H9 (cell line): Measurements from ENCODE around the gene AKAP9. TPM values are rescaled to one million over a fixed set of nuclear protein-coding genes. Genes with fewer than 3 reads are reported as not detected.

Experiments used
- DNase-seq: peaks from one replicate; pipeline ENCODE4 v3.0.0-alpha.2; 2017
- H2AFZ ChIP-seq: one replicate; pipeline ENCODE4 v1.6.1; 2013; ENCODE audit warnings: mild to moderate bottlenecking, low read length, control low read depth, moderate library complexity
- H2AK5ac ChIP-seq: 2 replicates; pipeline ENCODE4 v1.6.1; 2013; ENCODE audit warnings: low read length, control low read depth, mixed read lengths; ENCODE audit not compliant: insufficient read length
- H2BK120ac ChIP-seq: one replicate; pipeline ENCODE4 v1.6.1; 2013; ENCODE audit warnings: low read depth, mild to moderate bottlenecking, low read length, control low read depth, inconsistent platforms; ENCODE audit not compliant: poor library complexity, severe bottlenecking
- H2BK12ac ChIP-seq: 2 replicates; pipeline ENCODE4 v1.6.1; 2013; ENCODE audit warnings: low read length, control low read depth, mixed read lengths, low read depth; ENCODE audit not compliant: insufficient read length
- H2BK15ac ChIP-seq: 2 replicates; pipeline ENCODE4 v1.6.1; 2013; ENCODE audit warnings: low read depth, low read length, control low read depth
- H2BK20ac ChIP-seq: one replicate; pipeline ENCODE4 v1.6.1; 2013; ENCODE audit warnings: low read depth, mild to moderate bottlenecking, low read length, control low read depth, inconsistent platforms; ENCODE audit not compliant: poor library complexity, severe bottlenecking
- H2BK5ac ChIP-seq: 2 replicates; pipeline ENCODE4 v1.6.1; 2013; ENCODE audit warnings: low read length, control low read depth, mixed read lengths; ENCODE audit not compliant: insufficient read length
- H3K14ac ChIP-seq: 2 replicates; pipeline ENCODE4 v1.6.1; 2013; ENCODE audit warnings: low read length, control low read depth; ENCODE audit not compliant: insufficient read depth
- H3K18ac ChIP-seq: 2 replicates; pipeline ENCODE4 v1.6.1; 2013; ENCODE audit warnings: low read depth, mild to moderate bottlenecking, mixed read lengths, low read length, control low read depth; ENCODE audit not compliant: insufficient read length
- H3K23ac ChIP-seq: 2 replicates; pipeline ENCODE4 v1.6.1; 2013; ENCODE audit warnings: low read length, control low read depth, mixed read lengths, low read depth; ENCODE audit not compliant: insufficient read length
- H3K23me2 ChIP-seq: 2 replicates; pipeline ENCODE4 v1.6.1; 2013; ENCODE audit warnings: low read depth, mild to moderate bottlenecking, mixed read lengths, low read length, control low read depth; ENCODE audit not compliant: insufficient read length, poor library complexity, severe bottlenecking
- H3K27ac ChIP-seq: 2 replicates; pipeline ENCODE4 v1.5.1; 2013; ENCODE audit warnings: low read length, control low read depth, mixed read lengths, low read depth; ENCODE audit not compliant: insufficient read length
- H3K27me3 ChIP-seq: 2 replicates; pipeline ENCODE4 v1.6.1; 2013; ENCODE audit warnings: low read length, control low read depth, inconsistent platforms; ENCODE audit not compliant: insufficient read depth
- H3K4ac ChIP-seq: 2 replicates; pipeline ENCODE4 v1.6.1; 2013; ENCODE audit warnings: low read depth, mild to moderate bottlenecking, control low read depth, inconsistent platforms, low read length, moderate library complexity
- H3K4me1 ChIP-seq: 2 replicates; pipeline ENCODE4 v1.6.1; 2013; ENCODE audit warnings: low read length, control low read depth, inconsistent platforms; ENCODE audit not compliant: insufficient read depth
- H3K4me2 ChIP-seq: 2 replicates; pipeline ENCODE4 v1.6.1; 2013; ENCODE audit warnings: low read length, control low read depth, mixed read lengths; ENCODE audit not compliant: insufficient read length, insufficient read depth
- H3K56ac ChIP-seq: 2 replicates; pipeline ENCODE4 v1.6.1; 2013; ENCODE audit warnings: low read depth, mild to moderate bottlenecking, mixed read lengths, low read length, control low read depth; ENCODE audit not compliant: insufficient read length
- H3K79me1 ChIP-seq: 2 replicates; pipeline ENCODE4 v1.6.1; 2013; ENCODE audit warnings: low read depth, mild to moderate bottlenecking, moderate library complexity, low read length, control low read depth, inconsistent platforms; ENCODE audit not compliant: insufficient read depth, poor library complexity, severe bottlenecking
- H3K79me2 ChIP-seq: 2 replicates; pipeline ENCODE4 v1.6.1; 2013; ENCODE audit warnings: low read length, control low read depth, inconsistent platforms; ENCODE audit not compliant: insufficient read depth
- H3K9ac ChIP-seq: 2 replicates; pipeline ENCODE4 v1.6.1; 2013; ENCODE audit warnings: low read length, control low read depth, mixed read lengths; ENCODE audit not compliant: insufficient read length; ENCODE audit errors: extremely low read depth
- H3K9me3 ChIP-seq: one replicate; pipeline ENCODE4 v1.6.1; 2013; ENCODE audit warnings: low read depth, low read length, inconsistent platforms; ENCODE audit not compliant: control insufficient read depth
- H3T11ph ChIP-seq: one replicate; pipeline ENCODE4 v1.6.1; 2013; ENCODE audit warnings: mild to moderate bottlenecking, low read length, control low read depth, inconsistent platforms
- H4K20me1 ChIP-seq: one replicate; pipeline ENCODE4 v1.6.1; 2013; ENCODE audit not compliant: control insufficient read depth, insufficient read length, insufficient read depth
- H4K5ac ChIP-seq: 2 replicates; pipeline ENCODE4 v1.6.1; 2013; ENCODE audit warnings: low read depth, mild to moderate bottlenecking, mixed read lengths, low read length, control low read depth; ENCODE audit not compliant: insufficient read length
- H4K8ac ChIP-seq: replicated peaks from 2 replicates; pipeline ENCODE4 v1.6.1; 2013; ENCODE audit warnings: low read length, control low read depth, mixed read lengths, low read depth; ENCODE audit not compliant: insufficient read length
- H4K91ac ChIP-seq: 2 replicates; pipeline ENCODE4 v1.6.1; 2013; ENCODE audit warnings: low read depth, mild to moderate bottlenecking, moderate library complexity, mixed read lengths, low read length, control low read depth; ENCODE audit not compliant: insufficient read length
- H3K27ac Mint-ChIP-seq, 3 experiments: 2 replicates in 2 of 3; 3 replicates in 1 of 3; pipeline ENCODE4 v1.8.0; 2020 to 2021; ENCODE audit warnings: mixed read lengths in 3 of 3, mild to moderate bottlenecking in 1 of 3, moderate library complexity in 1 of 3
- H3K27me3 Mint-ChIP-seq: 2 replicates; pipeline ENCODE4 v1.8.0; 2021; ENCODE audit warnings: low read depth, mild to moderate bottlenecking, moderate library complexity, mixed read lengths
- H3K36me3 Mint-ChIP-seq, 3 experiments: 2 replicates in 2 of 3; 3 replicates in 1 of 3; pipeline ENCODE4 v1.8.0; 2020 to 2021; ENCODE audit warnings: low read depth in 3 of 3, mixed read lengths in 3 of 3; ENCODE audit not compliant: insufficient read depth in 1 of 3
- H3K4me1 Mint-ChIP-seq, 2 experiments: 2 replicates each; pipeline ENCODE4 v1.8.0; 2020; ENCODE audit warnings: mixed read lengths in 2 of 2
- H3K4me3 Mint-ChIP-seq, 2 experiments: 2 replicates in 1 of 2; 3 replicates in 1 of 2; pipeline ENCODE4 v1.8.0; 2020 to 2021; ENCODE audit warnings: mild to moderate bottlenecking in 2 of 2, mixed read lengths in 2 of 2, moderate library complexity in 1 of 2
- H3K9me3 Mint-ChIP-seq, 2 experiments: 2 replicates in 1 of 2; 3 replicates in 1 of 2; pipeline ENCODE4 v1.8.0; 2020; ENCODE audit warnings: mild to moderate bottlenecking in 2 of 2, mixed read lengths in 2 of 2, moderate library complexity in 1 of 2
- WGBS: extraction: QIAGEN DNeasy Blood & Tissue Kit; methylation state at CpG from one replicate; pipeline ENCODE4 v1.1.7; 2013; ENCODE audit warnings: missing lambda C conversion rate, low lambda C conversion rate, mixed read lengths; ENCODE audit not compliant: insufficient read length; ENCODE audit errors: extremely low coverage; 5-methylcytosine and 5-hydroxymethylcytosine counted together
- total RNA-seq: library from RNA; stranded (reverse); gene quantifications from 2 replicates; pipeline ENCODE4 v1.2.1, GENCODE V29; 2021
- TF ChIP-seq, protein P1 (sequence below): fragments of 200-600 bp; sonication (generic); conservative IDR thresholded peaks from 3 replicates; pipeline ENCODE4 v1.8.0; 2021; ENCODE audit warnings: antibody characterized with exemption, mild to moderate bottlenecking

The AKAP9 gene
- total RNA-seq, 1 experiment from 2014 or later: 22.4 TPM

DNA sequence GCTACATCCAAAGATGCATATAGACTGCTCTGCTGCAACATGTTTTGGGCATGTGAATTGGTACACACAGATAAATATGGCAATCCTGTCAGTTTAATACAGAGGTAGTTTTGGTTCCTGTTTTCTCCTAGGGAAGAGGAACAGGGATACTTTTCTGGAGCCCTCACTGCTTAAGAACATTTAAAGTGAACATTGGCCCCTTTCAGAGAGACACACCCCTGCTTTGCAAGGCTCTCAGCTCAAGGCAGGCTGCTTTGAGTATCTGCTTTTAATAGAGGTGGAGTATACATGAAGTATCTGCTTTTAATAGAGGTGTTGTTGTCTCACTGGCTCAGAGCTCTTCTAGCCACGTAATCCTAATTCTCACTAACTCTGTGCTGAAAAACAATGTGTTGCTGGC lies 154.7 kb downstream of the AKAP9 start:
- TF ChIP-seq, protein P1, sequence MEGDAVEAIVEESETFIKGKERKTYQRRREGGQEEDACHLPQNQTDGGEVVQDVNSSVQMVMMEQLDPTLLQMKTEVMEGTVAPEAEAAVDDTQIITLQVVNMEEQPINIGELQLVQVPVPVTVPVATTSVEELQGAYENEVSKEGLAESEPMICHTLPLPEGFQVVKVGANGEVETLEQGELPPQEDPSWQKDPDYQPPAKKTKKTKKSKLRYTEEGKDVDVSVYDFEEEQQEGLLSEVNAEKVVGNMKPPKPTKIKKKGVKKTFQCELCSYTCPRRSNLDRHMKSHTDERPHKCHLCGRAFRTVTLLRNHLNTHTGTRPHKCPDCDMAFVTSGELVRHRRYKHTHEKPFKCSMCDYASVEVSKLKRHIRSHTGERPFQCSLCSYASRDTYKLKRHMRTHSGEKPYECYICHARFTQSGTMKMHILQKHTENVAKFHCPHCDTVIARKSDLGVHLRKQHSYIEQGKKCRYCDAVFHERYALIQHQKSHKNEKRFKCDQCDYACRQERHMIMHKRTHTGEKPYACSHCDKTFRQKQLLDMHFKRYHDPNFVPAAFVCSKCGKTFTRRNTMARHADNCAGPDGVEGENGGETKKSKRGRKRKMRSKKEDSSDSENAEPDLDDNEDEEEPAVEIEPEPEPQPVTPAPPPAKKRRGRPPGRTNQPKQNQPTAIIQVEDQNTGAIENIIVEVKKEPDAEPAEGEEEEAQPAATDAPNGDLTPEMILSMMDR: no peak
- no peaks in the 10 kb centered on the region for H3K27me3 ChIP-seq
- no peak overlapping the region for H4K5ac ChIP-seq
- no peaks in the 10 kb centered on the region for H3K79me1 ChIP-seq
- H2AFZ ChIP-seq: no peak overlapping the region
- H3K56ac ChIP-seq: no peak overlapping the region
- H3K23ac ChIP-seq: no peak overlapping the region
- H3K23me2 ChIP-seq: no peaks in the 10 kb centered on the region
- H2BK15ac ChIP-seq: no peak overlapping the region
- Mint-ChIP-seq H3K9me3 (no peaks in the 10 kb centered on the region), H3K4me1 (0 out of 4 replicates have a peak, but pooled peaks cover 0 to 3% of the 10 kb centered on the region in 2 experiments), H3K4me3 (no peak overlapping the region), H3K27me3 (no peaks in the 10 kb centered on the region), H3K36me3 (peaks cover 20 to 48% (median 42%) of the 10 kb centered on the region in 3 experiments; a peak in 5 of 7 replicates), H3K27ac (no peak overlapping the region; a peak in 1 of 7 replicates)
- no peak overlapping the region for H3T11ph ChIP-seq
- H3K18ac ChIP-seq: no peak overlapping the region
- H2BK12ac ChIP-seq: no peak overlapping the region
- no peaks in the 10 kb centered on the region for H3K9me3 ChIP-seq
- H2AK5ac ChIP-seq: no peak overlapping the region
- H4K91ac ChIP-seq: no peak overlapping the region
- H3K4me2 ChIP-seq: no peak overlapping the region
- H2BK5ac ChIP-seq: no peak overlapping the region
- H3K4me1 ChIP-seq: no peaks in the 10 kb centered on the region
- WGBS: no CpG with 5 or more reads among the region's 1 CpG
- H4K8ac ChIP-seq: no peak overlapping the region
- H3K4ac ChIP-seq: no peak overlapping the region
- H3K9ac ChIP-seq: no peak overlapping the region
- no peaks in the 10 kb centered on the region for H4K20me1 ChIP-seq
- no peak overlapping the region for H2BK120ac ChIP-seq
- H3K14ac ChIP-seq: no peak overlapping the region
- H3K27ac ChIP-seq: no peak overlapping the region
- no peak overlapping the region for H2BK20ac ChIP-seq
- H3K79me2 ChIP-seq: no peaks in the 10 kb centered on the region; the same call in 1 of the 2 replicates
- DNase-seq: no peak
